Activated CD8-positive, alpha-beta memory T cell treated with anti-CD3 and anti-CD28 coated beads, Interleukin-2, amount 50 U/mL, for 1 hour (primary cell): ENCODE measurements around the gene ALDH3A2.

Experiments
- DNase-seq: peaks from one replicate; pipeline ENCODE4 v3.0.0-alpha.2; 2020; ENCODE audit errors: extremely low read depth

Gene ALDH3A2

GRCh38 chr17:19714542-19715411, 66.2 kb downstream of the ALDH3A2 start:
- no peak for DNase-seq

GRCh38 chr17:19716108-19717030, 67.8 kb downstream of the ALDH3A2 start, which contains the start of gene SLC47A2:
TSS of gene SLC47A2 (minus strand) at chr17:19716584. CDS start at chr17:19716555, 29 bp downstream.
- DNase-seq, result no peak

GRCh38 chr17:19717031-19717360, 68.4 kb downstream of the ALDH3A2 start:
- no peak for DNase-seq

- DNase-seq, result no peak
Observed at GRCh38 chr17:19717411-19717908, 68.9 kb downstream of the ALDH3A2 start.

GRCh38 chr17:19718041-19718612, 69.6 kb downstream of the ALDH3A2 start:
- DNase-seq, result no peak

- DNase-seq, result no peak
Observed at GRCh38 chr17:19718613-19719354, 70.2 kb downstream of the ALDH3A2 start.

GRCh38 chr17:19719355-19720209, 71.0 kb downstream of the ALDH3A2 start:
- DNase-seq, result no peak

GRCh38 chr17:19720210-19720475, 71.6 kb downstream of the ALDH3A2 start:
- no peak for DNase-seq

GRCh38 chr17:19720631-19721426, 72.3 kb downstream of the ALDH3A2 start:
- DNase-seq, result no peak

- DNase-seq, result no peak
Observed at GRCh38 chr17:19723964-19724363, 75.4 kb downstream of the ALDH3A2 start.

- no peak for DNase-seq
Observed at GRCh38 chr17:19724501-19725420, 76.2 kb downstream of the ALDH3A2 start.

- no peak for DNase-seq
Observed at GRCh38 chr17:19725486-19725885, 76.9 kb downstream of the ALDH3A2 start.

- no peak for DNase-seq
Observed at GRCh38 chr17:19726631-19727376, 78.3 kb downstream of the ALDH3A2 start.
